NCI-H2196 (cell line): Measurements from ENCODE around the gene RHD.
"Not testable (repeated sequence)": the region's sequence is repeated elsewhere in the genome, so short reads cannot be mapped to it uniquely, and the experiment has no call there.

ENCODE experiments used
- DNase-seq: peaks from one replicate; lab custom pipeline; 2025; ENCODE audit not compliant: unreplicated experiment; lab: John Stamatoyannopoulos, UW

RHD gene

DNA sequence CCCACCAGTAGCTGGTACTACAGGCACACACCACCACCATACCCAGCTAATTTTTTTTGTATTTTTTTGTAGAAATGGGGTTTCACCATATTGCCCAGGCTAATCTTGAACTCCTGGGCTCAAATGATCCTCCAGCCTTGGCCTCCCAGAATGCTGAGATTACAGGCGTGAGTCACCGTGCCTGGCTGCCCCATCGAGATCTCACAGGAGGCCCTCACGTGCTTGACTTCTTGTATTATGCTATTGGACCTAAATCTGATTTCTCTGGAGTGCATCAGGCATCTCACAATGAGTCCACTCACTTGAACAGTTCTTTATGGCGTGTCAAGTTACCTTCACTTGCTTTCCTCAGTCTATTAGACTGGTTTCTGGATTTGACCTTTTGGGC is 15.7 kb upstream of the RHD start:
- DNase-seq = peak; percentile 67

DNA sequence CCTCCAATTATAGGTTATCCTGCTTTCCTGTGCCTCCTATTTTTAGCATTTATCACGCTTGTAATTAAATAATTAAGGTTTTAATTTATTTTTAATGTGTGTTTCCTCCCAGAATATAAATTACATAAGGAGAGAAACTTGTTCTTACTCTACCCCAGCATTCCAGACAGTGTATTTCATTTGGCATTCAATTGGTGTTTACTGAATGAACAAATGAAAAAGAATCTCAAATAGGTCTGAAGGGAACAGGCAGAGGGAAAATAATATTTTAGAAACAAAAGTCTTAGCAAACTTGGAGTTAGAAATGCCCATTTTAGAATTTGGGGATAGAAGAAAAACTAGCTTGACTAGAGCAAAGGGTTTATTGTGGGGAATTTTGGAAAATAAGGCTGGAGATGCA is 15.1 kb upstream of the RHD start:
- no peak for DNase-seq

DNA sequence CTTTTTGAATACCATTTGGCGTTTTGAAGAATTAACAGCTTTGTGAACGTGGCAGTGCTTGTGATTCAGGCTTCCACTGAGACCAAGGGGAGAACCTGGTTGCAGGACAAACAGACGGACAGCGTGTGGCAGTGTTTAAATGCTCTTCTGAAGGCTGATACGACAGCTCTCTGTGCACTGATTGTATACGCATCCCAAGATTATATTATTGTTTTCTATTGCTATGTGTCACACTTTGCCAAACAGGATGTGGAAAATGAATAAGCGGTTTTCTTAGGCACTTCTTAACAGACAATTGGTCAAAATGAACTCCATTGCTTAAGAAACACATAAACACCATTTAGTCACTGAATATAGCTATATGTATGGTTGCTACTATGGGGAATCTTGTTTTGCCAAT is 12.5 kb upstream of the RHD start:
- DNase-seq = not testable (repeated sequence)

DNA sequence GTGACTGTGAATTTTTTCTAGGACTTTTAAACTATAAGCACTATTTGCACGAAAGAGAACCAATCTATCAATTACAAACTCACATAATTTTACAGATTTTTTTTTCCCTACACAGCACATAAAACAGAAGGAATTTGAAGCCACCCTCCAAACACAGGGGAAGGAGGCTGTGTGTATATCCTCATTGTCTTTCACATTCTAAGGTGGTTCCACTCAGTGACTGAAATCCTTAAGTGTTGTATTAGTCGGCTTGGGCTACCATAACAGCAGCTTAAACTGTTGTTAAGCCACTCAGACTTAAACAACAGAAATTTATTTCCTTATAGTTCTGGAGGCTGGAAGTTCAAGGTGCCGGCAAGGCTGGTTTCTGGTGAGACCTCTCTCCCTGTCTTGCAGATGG is 12.0 kb upstream of the RHD start:
- not testable (repeated sequence) for DNase-seq

DNA sequence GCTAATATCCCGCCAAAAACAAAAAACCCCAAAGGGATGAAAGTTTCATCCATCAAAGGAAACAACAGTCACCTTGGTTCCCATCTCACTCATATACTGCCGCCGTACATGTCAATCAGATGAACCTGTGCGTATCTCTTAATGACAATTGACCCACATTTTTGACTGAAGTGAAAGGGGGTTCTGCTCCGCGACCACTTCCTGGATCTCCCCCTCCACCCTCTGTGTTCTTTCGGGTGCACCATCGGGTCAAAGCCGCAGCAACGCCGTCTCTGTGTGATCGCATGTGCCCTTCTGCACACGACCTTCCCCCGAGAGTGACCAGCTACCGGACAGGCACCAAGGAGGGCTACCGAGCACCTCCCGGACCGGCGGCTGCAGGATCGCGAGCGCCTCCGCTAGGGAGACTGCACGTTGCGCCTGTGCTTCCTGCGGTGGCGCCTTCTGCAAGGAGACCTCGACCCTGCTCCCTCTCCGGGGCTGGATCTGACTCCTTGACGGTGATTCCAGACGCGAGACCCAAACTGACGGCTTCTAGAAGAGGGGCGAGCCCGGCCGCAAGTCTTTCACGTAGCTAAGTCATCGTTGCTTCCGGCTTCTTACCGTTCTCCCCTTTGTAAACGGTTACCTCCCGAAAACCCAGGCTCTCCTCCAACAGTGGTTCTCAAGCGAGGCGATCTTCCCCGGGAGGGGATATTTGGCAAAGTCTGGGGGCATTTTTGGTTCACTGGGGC is 5.6 kb upstream of the RHD start:
- not testable (repeated sequence) for DNase-seq

DNA sequence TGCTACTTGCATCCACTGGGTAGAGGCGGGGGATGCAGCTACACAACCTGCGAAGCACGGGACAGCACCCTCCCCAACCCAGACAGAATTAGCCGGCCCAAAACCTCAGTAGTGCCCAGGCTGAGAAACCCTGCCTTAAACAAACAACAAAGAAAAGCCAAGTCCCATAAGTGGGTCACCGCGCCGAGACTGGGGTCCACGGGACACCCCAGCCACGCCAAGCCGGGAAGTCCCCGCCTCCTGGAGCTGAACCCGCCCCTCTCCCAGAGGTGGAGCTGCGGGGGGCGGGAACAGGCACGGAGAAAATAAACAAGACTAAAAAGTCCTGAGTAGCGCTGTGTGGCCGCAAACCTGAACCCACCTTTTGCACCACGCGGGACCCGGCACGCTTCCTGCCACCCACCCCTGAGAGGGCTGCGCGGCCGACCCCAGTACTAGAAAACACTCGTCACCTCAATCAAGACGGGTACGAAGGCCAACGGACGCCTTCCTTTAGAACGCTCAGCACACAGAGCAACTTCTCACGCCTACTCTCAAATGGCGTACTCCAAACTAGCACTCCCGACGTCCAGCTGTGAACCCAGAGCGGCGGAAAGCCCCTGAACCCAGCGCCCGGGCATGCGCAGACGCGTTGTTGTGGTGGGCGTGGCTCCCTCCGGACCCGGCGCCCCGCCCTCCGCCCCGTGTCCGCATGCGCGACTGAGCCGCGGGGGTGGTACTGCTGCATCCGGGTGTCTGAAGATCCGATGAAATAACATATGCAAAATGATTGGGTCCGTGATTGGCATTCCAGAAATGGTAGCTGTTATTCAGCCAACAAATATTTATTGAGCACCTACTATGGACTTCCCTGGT is 4.8 kb upstream of the RHD start:
- not testable (repeated sequence) for DNase-seq

DNA sequence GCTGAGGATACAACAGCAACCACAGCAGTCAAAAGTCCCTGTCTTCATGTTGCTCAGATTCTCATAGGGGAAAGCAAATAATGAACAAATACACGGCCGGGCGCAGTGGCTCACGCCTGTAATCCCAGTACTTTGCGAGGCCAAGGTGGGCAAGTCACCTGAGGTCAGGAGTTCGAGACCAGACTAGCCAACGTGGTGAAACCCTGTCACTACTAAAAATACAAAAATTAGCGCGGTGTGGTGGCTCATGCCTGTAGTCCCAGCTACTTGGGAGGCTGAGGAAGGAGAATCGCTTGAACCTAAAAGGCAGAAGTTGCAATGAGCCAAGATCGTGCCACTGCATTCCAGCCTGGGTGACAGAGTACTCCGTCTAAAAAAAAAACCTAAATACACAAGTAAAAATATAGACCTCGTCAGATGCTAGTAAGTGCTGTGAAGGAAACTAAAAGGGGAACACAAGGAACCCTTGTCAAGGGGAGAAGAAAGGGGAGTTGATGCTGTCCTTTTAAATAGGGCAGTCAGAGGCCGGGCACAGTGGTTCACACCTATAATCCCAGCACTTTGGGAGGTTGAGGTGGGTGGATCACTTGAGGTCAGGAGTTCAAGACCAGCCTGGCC is 4.1 kb upstream of the RHD start:
- DNase-seq = not testable (repeated sequence)

DNA sequence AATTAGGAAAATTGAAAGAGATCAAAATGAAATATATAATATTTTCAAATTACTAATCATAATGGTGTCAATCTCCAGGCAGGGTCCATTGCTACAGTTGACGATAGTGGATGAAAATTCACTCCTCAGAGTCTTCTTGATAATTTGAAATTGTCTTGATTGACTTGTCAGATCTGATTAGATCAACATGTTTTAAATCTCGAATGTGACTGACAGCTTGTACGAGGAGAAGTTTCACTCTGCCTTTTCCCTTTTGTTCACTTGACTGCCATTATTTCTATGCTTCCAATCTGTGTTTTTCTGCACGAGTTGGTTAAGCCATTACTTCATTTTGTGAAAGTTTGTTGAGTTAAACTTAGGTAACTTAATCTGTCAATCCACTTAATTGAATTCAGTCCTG is 3.3 kb downstream of the RHD start:
- DNase-seq = not testable (repeated sequence)

DNA sequence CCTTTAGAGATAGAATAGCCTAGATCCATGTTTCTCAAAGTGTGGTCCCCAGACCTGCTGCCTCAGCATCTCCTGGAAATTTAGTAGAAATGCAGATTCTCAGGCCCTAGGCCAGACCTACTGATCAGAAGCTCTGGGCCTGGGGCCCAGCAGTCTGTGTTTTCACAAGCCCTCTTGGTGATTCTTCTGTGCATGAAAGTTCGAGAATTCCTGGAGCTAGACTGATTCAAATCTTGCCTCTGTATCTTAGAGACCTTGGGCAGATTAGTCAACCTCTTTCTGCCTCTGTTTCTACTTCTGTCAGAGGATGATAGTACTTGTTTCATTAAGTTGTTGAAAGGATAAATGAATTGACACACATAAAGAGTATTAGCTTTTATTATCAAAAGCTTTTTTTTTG is 5.0 kb downstream of the RHD start:
- not testable (repeated sequence) for DNase-seq

DNA sequence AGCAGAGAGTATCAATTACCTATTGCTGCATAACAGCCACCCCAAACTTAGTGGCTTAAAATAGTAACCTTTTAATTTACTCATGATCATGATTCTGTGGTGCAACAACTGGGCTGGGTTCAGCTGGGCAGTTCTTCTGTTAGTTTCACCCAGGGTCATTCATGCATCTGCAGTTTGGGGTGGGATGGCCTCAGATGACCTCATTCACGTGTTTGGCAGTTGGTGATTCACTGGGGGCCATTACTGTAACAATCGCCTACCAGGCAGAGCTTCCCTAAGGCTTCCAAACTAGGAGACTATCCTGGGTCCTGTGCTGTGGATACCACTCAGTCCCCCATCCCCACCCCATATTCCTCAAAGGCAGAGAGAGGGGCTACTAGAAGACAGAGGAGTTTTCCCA is 6.0 kb downstream of the RHD start:
- not testable (repeated sequence) for DNase-seq

DNA sequence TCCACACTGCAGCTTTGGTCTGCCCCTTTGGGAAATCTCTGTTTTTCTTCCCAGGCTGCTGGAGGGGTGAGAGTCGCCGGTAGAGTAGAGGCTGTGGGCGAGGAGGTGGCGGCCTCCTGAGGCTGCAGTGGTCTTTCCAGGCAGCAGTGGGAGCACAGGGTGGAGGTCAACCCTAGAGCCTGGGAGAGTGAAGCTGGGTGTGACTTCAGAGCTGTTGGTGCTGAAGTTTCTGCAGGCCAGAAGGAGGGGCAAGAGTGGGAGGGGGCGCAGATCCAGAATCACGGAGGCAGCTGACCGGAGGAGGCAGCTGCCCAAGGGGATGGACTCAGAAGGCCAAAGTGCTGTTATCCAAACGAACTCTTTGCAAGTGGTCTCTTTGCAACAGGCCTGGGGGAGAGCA is 6.5 kb downstream of the RHD start:
- not testable (repeated sequence) for DNase-seq

DNA sequence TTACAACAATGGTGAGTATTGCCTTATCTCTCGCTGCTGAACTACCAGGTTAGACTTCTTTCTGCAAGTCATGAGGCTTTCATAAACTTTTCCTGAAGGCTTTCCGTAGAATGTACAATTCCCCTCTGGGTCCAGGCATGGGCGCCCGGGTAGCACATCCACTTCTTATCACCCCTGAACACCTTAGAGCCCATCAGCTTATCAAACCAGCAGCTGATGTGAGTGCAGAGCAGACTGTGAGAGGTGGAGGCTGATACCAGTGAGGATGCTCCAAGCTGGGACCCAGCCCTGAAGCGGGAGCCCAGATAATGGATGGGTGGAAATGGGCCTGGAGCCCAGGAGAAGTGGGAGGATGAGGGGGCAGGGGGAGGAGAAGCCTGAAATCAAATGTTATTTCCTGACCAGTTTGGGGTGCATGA is 7.4 kb downstream of the RHD start:
- DNase-seq = not testable (repeated sequence)

DNA sequence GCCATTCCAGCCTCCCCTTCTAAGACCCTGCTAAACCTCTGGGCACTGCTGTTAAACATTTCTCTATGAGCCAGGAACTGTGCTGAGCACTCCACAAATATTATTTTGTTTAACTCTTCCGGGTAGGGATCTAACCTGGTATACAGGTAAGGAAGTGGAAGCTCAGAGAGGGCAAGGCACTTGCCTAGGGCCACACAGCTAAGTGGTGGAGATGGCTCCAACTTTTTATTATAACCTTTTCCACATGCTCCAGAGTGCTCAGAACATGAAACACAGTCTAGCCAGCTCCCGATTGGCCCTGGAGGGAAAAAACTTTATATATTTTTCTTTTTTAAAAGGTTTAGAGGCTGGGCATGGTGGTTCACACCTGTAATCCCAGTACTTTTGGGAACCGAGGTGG is 13.6 kb downstream of the RHD start:
- not testable (repeated sequence) for DNase-seq

DNA sequence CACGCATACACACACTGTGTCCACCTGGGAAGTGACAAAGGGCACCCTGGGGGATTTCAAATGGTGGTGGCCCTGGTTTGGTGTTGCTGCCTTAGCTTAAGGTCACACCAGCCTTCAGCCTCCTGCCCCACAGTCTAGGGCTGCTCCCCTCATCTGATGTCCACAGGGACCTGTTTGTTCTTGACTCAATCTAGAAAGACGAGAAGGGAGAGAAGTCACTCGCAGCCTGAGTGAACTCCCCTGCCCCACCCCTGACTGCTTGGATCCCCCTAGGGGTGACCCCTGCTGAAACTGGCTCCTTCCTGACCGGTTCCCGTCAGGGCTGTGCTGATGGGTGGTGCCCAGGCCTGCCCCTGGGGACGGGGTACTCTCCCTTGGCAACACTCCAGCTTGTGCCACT is 14.9 kb downstream of the RHD start:
- not testable (repeated sequence) for DNase-seq

DNA sequence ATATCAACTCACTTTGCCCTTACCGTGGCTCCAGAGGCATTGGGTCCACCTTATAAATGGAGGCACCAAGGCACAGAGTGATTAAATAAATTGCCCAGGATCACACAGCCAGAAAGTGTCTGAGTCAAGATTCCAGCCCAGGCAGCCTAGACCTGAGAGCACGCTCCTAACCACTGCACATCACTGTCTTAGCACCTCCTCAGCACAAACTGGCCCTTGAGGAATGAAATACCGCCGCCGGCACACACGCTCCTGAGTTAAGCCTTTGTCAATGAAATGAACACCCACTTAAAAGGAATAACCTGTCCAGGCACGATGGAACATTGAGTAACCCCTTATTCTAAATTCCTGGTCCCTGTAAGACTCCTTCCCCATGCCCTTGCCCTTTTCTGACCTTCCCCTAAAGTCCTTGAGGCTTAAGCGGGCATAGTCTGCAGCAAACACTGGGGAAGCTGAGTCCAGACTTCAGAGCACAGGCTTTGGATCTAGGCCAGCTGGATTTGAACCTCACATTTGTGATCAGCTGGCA is 16.3 kb downstream of the RHD start:
- not testable (repeated sequence) for DNase-seq

DNA sequence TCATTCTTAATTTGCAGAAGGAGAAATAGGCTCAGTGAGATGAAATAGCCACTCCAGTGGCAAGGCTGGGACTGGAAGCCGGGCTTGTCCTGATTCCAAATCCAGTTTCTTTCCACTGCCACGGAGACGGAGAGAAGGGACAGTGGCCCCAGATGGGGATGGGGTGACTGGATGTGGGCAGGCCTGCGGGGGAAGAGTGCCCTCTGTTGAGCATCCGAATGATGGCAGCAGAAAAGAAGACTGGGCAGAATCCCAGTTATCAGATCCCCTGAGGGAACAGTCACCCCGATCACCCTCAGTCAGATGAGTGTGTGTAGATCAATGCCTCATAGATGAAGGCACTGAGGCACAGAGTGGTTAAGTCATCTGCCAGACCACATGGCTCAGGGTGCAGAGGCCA is 17.7 kb downstream of the RHD start:
- DNase-seq = not testable (repeated sequence)

DNA sequence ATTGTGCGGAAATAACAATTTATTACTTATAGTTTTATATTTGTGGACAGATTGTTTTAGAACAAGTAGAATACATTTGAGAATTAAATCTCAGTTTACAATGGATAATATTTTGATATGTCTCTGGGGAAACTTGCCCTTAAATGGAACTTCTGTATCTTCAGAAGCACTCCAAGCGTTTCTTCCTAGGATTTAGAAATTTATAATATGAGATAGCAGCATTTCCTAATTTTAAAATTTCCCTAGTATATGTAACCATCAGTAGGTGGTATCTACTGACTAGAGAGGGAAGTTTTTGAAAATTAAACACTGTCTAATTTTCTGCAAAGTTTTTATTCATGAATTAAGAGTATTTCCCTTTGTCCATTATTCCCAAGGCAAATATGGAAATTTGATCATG is 21.1 kb downstream of the RHD start:
- not testable (repeated sequence) for DNase-seq

DNA sequence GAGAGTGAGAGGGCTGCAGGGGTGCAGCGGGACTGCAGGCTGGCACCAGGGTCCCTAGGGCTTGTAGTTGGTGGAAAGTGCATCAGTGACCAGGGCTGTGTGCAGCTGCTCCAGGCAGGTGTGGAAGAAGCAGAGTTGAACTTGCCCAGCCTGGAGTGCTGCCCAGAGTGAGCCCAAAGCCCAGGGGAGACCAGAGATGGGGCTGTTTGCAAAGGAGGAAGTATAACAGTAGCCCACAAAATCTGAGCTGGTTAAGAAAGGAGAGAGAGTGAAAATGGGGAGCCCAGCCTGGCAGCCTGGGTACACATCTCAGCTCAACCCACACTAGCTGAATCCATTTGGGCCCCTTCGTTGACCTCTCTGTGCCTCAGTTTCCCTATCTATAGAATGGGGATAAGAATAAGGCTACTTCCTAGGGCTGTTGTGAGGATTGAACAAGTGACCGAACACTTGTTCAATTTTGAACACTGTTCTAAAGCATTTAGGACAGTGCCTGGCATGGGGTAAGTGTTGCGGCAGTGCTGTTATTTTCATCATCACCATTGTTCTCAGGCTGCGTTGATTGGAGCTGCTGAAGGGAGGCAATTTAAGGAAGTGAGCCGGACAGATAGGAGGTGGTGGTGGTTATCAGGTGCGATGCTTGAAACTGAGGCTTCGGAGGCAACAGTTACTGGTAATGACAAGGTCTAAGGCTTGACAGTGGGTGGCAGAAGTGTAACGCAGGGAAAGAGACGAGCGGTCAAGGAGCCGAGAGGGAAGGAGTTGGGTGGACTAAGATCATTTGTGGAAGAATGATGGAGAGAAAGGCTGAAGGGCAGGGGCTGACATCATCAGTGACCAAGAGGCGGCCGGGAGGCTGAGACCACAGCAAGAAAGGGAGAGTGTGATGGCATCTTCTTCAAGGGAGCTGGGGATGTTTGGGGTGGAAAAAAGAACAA is 22.8 kb downstream of the RHD start:
- DNase-seq = not testable (repeated sequence)

DNA sequence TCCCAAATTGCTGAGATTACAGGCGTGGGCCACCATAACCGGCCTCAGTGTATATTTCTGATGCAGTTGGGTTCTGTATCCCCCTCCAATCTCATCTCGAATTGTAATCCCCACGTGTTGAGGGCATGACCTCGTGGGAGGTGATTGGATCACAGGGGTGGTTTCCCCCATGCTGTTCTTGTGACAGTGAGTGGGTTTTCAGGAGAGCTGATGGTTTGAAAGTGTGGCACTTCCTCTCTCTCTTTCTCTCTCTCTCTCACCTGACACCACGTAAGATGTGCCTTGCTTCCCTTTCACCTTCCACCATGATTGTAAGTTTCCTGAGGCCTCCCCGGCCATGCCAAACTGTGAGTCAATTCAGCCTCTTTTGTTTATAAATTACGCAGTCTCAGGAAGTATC is 24.2 kb downstream of the RHD start:
- DNase-seq = not testable (repeated sequence)

DNA sequence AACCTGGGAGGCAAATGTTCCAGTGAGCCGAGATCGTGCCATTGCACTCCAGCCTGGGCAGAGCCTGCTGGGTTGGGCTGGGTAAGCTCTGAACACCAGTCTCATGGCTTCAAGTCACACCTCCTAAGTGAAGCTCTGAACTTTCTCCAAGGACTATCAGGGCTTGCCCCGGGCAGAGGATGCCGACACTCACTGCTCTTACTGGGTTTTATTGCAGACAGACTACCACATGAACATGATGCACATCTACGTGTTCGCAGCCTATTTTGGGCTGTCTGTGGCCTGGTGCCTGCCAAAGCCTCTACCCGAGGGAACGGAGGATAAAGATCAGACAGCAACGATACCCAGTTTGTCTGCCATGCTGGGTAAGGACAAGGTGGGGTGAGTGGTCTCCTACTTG is 28.4 kb downstream of the RHD start:
- DNase-seq = not testable (repeated sequence)
